ENCODE results near the gene MOCOS.

Gene MOCOS

GRCh38 chr18:36271153-36271552 lies 83.9 kb downstream of the MOCOS start:
- Histone ChIP-seq H3K27ac (no peak overlapping the region), H3K4me3 (ENCODE audit: low read depth, low read length) (no peak overlapping the region), H3K36me3 (replicated peaks) (no peaks in the 10 kb centered on the region), H3K27me3 (replicated peaks) (no peaks in the 10 kb centered on the region)
- in situ Hi-C loops (cut with HindIII; ENCODE audit: low pct_ligation_motif_present, low sequenced_read_pairs) = no loop called here
- DNase-seq = no peak
- TF ChIP-seq CTCF (IDR thresholded peaks at IDR 0.05; ENCODE audit: low read depth, low read length, missing control alignments) = no peak

- Histone ChIP-seq H3K27me3 (replicated peaks) (no peaks in the 10 kb centered on the region), H3K36me3 (replicated peaks) (no peaks in the 10 kb centered on the region), H3K4me3 (ENCODE audit: low read depth, low read length) (no peak overlapping the region), H3K27ac (no peak overlapping the region)
- in situ Hi-C loops (cut with HindIII; ENCODE audit: low pct_ligation_motif_present, low sequenced_read_pairs) = no loop called here
- TF ChIP-seq CTCF (IDR thresholded peaks at IDR 0.05; ENCODE audit: low read depth, low read length, missing control alignments) = no peak
- DNase-seq = no peak
These were observed 86.0 kb downstream of the MOCOS start for GRCh38 chr18:36273347-36273746.

GRCh38 chr18:36274083-36274715 lies 86.9 kb downstream of the MOCOS start:
- Histone ChIP-seq H3K36me3 (replicated peaks) (no peaks in the 10 kb centered on the region), H3K27me3 (replicated peaks) (peaks cover 5% of the 10 kb centered on the region), H3K4me3 (ENCODE audit: low read depth, low read length) (no peak overlapping the region), H3K27ac (no peak overlapping the region)
- no peak for TF ChIP-seq CTCF (IDR thresholded peaks at IDR 0.05; ENCODE audit: low read depth, low read length, missing control alignments)
- no peak for DNase-seq
- in situ Hi-C loops (cut with HindIII; ENCODE audit: low pct_ligation_motif_present, low sequenced_read_pairs) = no loop called here

GRCh38 chr18:36275561-36275960 lies 88.3 kb downstream of the MOCOS start:
- TF ChIP-seq CTCF (IDR thresholded peaks at IDR 0.05; ENCODE audit: low read depth, low read length, missing control alignments) = no peak
- DNase-seq = no peak
- H3K27me3 ChIP-seq (replicated peaks) = peaks cover 5% of the 10 kb centered on the region
- H3K4me3 ChIP-seq (ENCODE audit: low read depth, low read length) = no peak overlapping the region
- H3K36me3 ChIP-seq (replicated peaks) = no peaks in the 10 kb centered on the region
- H3K27ac ChIP-seq = no peak overlapping the region
- in situ Hi-C loops (cut with HindIII; ENCODE audit: low pct_ligation_motif_present, low sequenced_read_pairs) = no loop called here

- no peak for DNase-seq
- H3K27ac ChIP-seq = no peak overlapping the region
- in situ Hi-C loops (cut with HindIII; ENCODE audit: low pct_ligation_motif_present, low sequenced_read_pairs) = no loop called here
- peaks cover 14% of the 10 kb centered on the region for H3K27me3 ChIP-seq (replicated peaks)
- TF ChIP-seq CTCF (IDR thresholded peaks at IDR 0.05; ENCODE audit: low read depth, low read length, missing control alignments) = no peak
- no peaks in the 10 kb centered on the region for H3K36me3 ChIP-seq (replicated peaks)
- H3K4me3 ChIP-seq (ENCODE audit: low read depth, low read length) = no peak overlapping the region
These were observed 91.7 kb downstream of the MOCOS start for GRCh38 chr18:36279001-36279400.

GRCh38 chr18:36281936-36282335 lies 94.6 kb downstream of the MOCOS start:
- in situ Hi-C loops (cut with HindIII; ENCODE audit: low pct_ligation_motif_present, low sequenced_read_pairs) = no loop called here

More at GRCh38 chr18:36281936-36282335, 94.6 kb downstream of the MOCOS start:
- Histone ChIP-seq H3K36me3 (replicated peaks) (no peaks in the 10 kb centered on the region), H3K27ac (no peak overlapping the region), H3K4me3 (ENCODE audit: low read depth, low read length) (no peak overlapping the region), H3K27me3 (replicated peaks) (peaks cover 14% of the 10 kb centered on the region)
- peak; percentile 5 for TF ChIP-seq CTCF (IDR thresholded peaks at IDR 0.05; ENCODE audit: low read depth, low read length, missing control alignments)
- no peak for DNase-seq
